Neural cell (in vitro differentiated cells): ENCODE results near the gene TACC2. TPM values are rescaled to one million over a fixed set of nuclear protein-coding genes. Genes with fewer than 3 reads are reported as not detected.

Experiments used
- H2AFZ ChIP-seq: fragments of 200-600, 300-800 bp; sonication (generic), shearing (Covaris generic); 2 replicates; pipeline ENCODE4 v1.6.0; 2014; ENCODE audit warnings: low read depth, mild to moderate bottlenecking, antibody characterized with exemption, low read length, moderate library complexity
- H3F3A ChIP-seq: fragments of 200-600 bp; shearing (Covaris generic); 2 replicates; pipeline ENCODE4 v1.6.1; 2016; ENCODE audit warnings: mild to moderate bottlenecking, moderate library complexity, mixed read lengths, antibody characterized with exemption, low read length; ENCODE audit not compliant: insufficient read depth, poor library complexity, severe bottlenecking
- H3K27ac ChIP-seq: fragments of 200-600, 300-800 bp; sonication (generic), shearing (Covaris generic); 2 replicates; pipeline ENCODE4 v1.5.1; 2014; ENCODE audit warnings: mild to moderate bottlenecking, low read length, moderate library complexity
- H3K27me3 ChIP-seq: fragments of 300-800, 200-600 bp; sonication (generic), shearing (Covaris generic); 2 replicates; pipeline ENCODE4 v1.6.0; 2014; ENCODE audit warnings: mild to moderate bottlenecking, low read depth, low read length, moderate library complexity; ENCODE audit not compliant: insufficient read depth
- H3K36me3 ChIP-seq: fragments of 300-800, 200-600 bp; sonication (generic), shearing (Covaris generic); 2 replicates; pipeline ENCODE4 v1.5.1; 2014; ENCODE audit warnings: mild to moderate bottlenecking, antibody characterized with exemption, low read length, moderate library complexity; ENCODE audit not compliant: insufficient read depth
- H3K4me2 ChIP-seq: fragments of 300-800, 200-600 bp; sonication (generic), shearing (Covaris generic); 2 replicates; pipeline ENCODE4 v1.6.0; 2014; ENCODE audit warnings: mild to moderate bottlenecking, low read length
- H3K4me3 ChIP-seq: fragments of 300-800, 200-600 bp; sonication (generic), shearing (Covaris generic); 2 replicates; pipeline ENCODE4 v1.5.1; 2014; ENCODE audit warnings: mild to moderate bottlenecking, low read length, moderate library complexity
- H3K79me2 ChIP-seq: fragments of 200-600 bp; shearing (Covaris generic); replicated peaks from 2 replicates; pipeline ENCODE4 v1.6.0; 2014; ENCODE audit warnings: mild to moderate bottlenecking, low read length, moderate library complexity; ENCODE audit not compliant: insufficient read depth
- H3K9ac ChIP-seq: fragments of 300-800, 200-600 bp; sonication (generic), shearing (Covaris generic); 2 replicates; pipeline ENCODE4 v1.6.1; 2016; ENCODE audit warnings: mild to moderate bottlenecking, low read length, mixed read lengths
- H3K9me2 ChIP-seq: fragments of 200-600 bp; shearing (Covaris generic); 2 replicates; pipeline ENCODE4 v1.6.1; 2016; ENCODE audit warnings: mild to moderate bottlenecking, low read length, mixed read lengths; ENCODE audit not compliant: insufficient read depth
- H3K9me3 ChIP-seq: fragments of 200-600, 300-800 bp; sonication (generic), shearing (Covaris generic); 2 replicates; pipeline ENCODE4 v1.6.1; 2016; ENCODE audit warnings: mild to moderate bottlenecking, mixed run types, low read length, moderate library complexity, mixed read lengths
- H4K20me1 ChIP-seq: fragments of 200-600 bp; shearing (Covaris generic); 2 replicates; pipeline ENCODE4 v1.6.1; 2016; ENCODE audit warnings: mild to moderate bottlenecking, mixed run types; ENCODE audit not compliant: insufficient read depth
- CTCF ChIP-seq: fragments of 450-650 bp; IDR thresholded peaks from 2 replicates; pipeline ENCODE4 v1.5.1; 2014; ENCODE audit warnings: antibody characterized with exemption, mild to moderate bottlenecking, moderate library complexity; ENCODE audit not compliant: poor library complexity, severe bottlenecking
- EP300 ChIP-seq: fragments of 450-650 bp; conservative IDR thresholded peaks from 2 replicates; pipeline ENCODE4 v1.6.1; 2014; ENCODE audit warnings: antibody characterized with exemption, mild to moderate bottlenecking, moderate library complexity; ENCODE audit not compliant: poor library complexity, severe bottlenecking
- EZH2 ChIP-seq: fragments of 200-600, 300-800 bp; shearing (Covaris generic), sonication (generic); IDR thresholded peaks from 2 replicates; pipeline ENCODE4 v1.6.1; 2014; ENCODE audit warnings: antibody characterized with exemption, low read length, borderline replicate concordance, mild to moderate bottlenecking; ENCODE audit not compliant: insufficient read depth, poor library complexity, severe bottlenecking
- MXI1 ChIP-seq: fragments of 450-650 bp; conservative IDR thresholded peaks from 2 replicates; pipeline ENCODE4 v1.6.1; 2014; ENCODE audit warnings: antibody characterized with exemption, mild to moderate bottlenecking; ENCODE audit not compliant: poor library complexity, severe bottlenecking
- POLR2AphosphoS5 ChIP-seq: IDR thresholded peaks from 2 replicates; pipeline ENCODE4 v1.6.1; 2012
- RAD21 ChIP-seq: fragments of 450-650 bp; conservative IDR thresholded peaks from 2 replicates; pipeline ENCODE4 v1.6.1; 2014; ENCODE audit warnings: antibody characterized with exemption, mild to moderate bottlenecking, moderate library complexity
- REST ChIP-seq: IDR thresholded peaks from 2 replicates; pipeline ENCODE4 v1.6.1; 2012; ENCODE audit warnings: borderline replicate concordance
- SMC3 ChIP-seq: fragments of 450-650 bp; conservative IDR thresholded peaks from 2 replicates; pipeline ENCODE4 v1.6.1; 2014; ENCODE audit warnings: antibody characterized with exemption, mild to moderate bottlenecking, moderate library complexity; ENCODE audit not compliant: poor library complexity
- TAF1 ChIP-seq: IDR thresholded peaks from 2 replicates; pipeline ENCODE4 v1.6.1; 2012; ENCODE audit warnings: low read depth
- polyA plus RNA-seq: library from polyadenylated mRNA; depleted of rRNA; stranded (reverse); fragments of >200 nt; gene quantifications from 2 replicates; pipeline ENCODE4 v1.2.3, GENCODE V29; 2014

TACC2 gene
- polyA plus RNA-seq, 1 donor from 2014 or later, result 17.6 TPM

GRCh38 chr10:122239578-122240257, 250.8 kb downstream of the TACC2 start:
- Histone ChIP-seq H3K27ac (no peak overlapping the region), H3K9ac (no peak overlapping the region), H4K20me1 (no peaks in the 10 kb centered on the region), H3F3A (no peaks in the 10 kb centered on the region), H3K36me3 (peaks cover 5% of the 10 kb centered on the region), H3K9me2 (no peaks in the 10 kb centered on the region), H3K79me2 (no peaks in the 10 kb centered on the region), H3K27me3 (no peaks in the 10 kb centered on the region), H3K9me3 (no peaks in the 10 kb centered on the region), H3K4me2 (no peak overlapping the region), H2AFZ (no peak overlapping the region), H3K4me3 (no peak overlapping the region)
- TF ChIP-seq EZH2 (no peak), POLR2AphosphoS5 (no peak), RAD21 (no peak), REST (no peak), SMC3 (no peak), MXI1 (no peak), TAF1 (no peak), CTCF (no peak), EP300 (no peak)

- H3K27me3 ChIP-seq, result no peaks in the 10 kb centered on the region
These were observed 251.4 kb downstream of the TACC2 start for GRCh38 chr10:122240401-122240800.

More at GRCh38 chr10:122240401-122240800, 251.4 kb downstream of the TACC2 start:
- H4K20me1 ChIP-seq, result no peaks in the 10 kb centered on the region
- H3K36me3 ChIP-seq, result peaks cover 5% of the 10 kb centered on the region
- H3K9me2 ChIP-seq, result no peaks in the 10 kb centered on the region
- no peak for TF ChIP-seq POLR2AphosphoS5
- TF ChIP-seq MXI1, result no peak
- TF ChIP-seq REST, result no peak
- TF ChIP-seq SMC3, result no peak
- no peak for TF ChIP-seq EZH2
- no peak for TF ChIP-seq TAF1
- no peak for TF ChIP-seq RAD21
- TF ChIP-seq EP300, result no peak
- TF ChIP-seq CTCF, result no peak
- no peak overlapping the region for H3K9ac ChIP-seq
- no peak overlapping the region for H3K4me3 ChIP-seq
- H2AFZ ChIP-seq, result no peak overlapping the region
- no peaks in the 10 kb centered on the region for H3K79me2 ChIP-seq
- no peaks in the 10 kb centered on the region for H3K9me3 ChIP-seq
- H3K4me2 ChIP-seq, result no peak overlapping the region
- no peaks in the 10 kb centered on the region for H3F3A ChIP-seq
- no peak overlapping the region for H3K27ac ChIP-seq
